GM12864 (cell line): ENCODE data around the gene ZNF677.
"Not testable (repeated sequence)": the region's sequence is repeated elsewhere in the genome, so short reads cannot be mapped to it uniquely, and the experiment has no call there.

Experiments
- DNase-seq: peaks from one replicate; pipeline ENCODE4 v3.0.0-alpha.2; 2011; ENCODE audit warnings: low read depth
- H3K4me3 ChIP-seq: 2 replicates; pipeline ENCODE4 v1.5.1; 2011; ENCODE audit warnings: mild to moderate bottlenecking, low read depth, low read length, control low read depth
- TF ChIP-seq, protein P1 (sequence below): IDR thresholded peaks from 2 replicates; pipeline ENCODE4 v1.5.1; 2011; ENCODE audit warnings: low read depth, mild to moderate bottlenecking, moderate library complexity, low read length, control low read depth, inconsistent platforms; ENCODE audit errors: missing control alignments

The ZNF677 gene

DNA sequence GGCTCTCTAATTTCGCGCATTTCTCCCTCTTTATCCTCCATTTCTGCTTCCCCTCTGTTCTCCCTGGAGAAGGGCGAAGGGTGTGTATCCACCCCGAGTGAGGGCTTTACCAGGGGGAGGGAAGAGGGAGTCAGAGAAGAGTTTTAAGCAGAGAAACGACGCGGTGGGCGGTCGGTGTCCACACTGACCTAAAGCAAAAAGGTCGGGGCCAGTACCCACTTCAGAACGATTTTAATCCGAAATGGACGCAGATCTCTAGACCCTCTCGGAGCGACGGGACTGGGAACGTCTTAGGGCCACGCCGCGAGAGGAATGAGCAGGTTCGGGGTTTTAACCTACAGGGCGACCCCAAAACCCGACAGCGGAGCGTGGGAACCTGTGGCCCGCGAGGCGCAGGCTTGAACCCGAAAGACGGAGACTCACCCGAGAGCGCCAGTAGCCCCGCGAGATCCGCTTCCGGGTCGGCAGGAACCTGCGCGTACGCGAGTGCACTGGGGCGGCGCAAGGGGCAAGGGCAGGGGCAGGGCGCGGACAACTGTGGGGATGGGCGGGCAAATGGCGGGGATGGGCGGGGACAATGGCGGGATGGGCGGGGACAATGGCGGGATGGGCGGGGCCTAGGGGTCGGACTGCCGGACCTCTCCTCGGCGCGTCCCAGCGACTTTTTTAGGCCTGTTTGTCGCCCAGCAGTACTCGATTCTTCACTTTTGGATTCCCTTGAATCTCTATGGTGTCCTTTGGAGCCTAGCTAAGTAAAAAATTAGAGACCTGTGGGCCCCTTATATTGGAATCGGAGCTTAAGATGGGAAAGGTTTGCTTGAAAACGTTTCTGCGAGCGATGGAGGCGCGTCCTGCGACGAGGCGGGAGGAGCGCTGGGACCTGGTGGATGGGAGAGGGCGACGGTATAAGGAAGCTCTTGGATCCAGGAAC is at the start of gene ZNF677:
TSS of gene ZNF677 (minus strand) at position 463 of the 931 bp plus-strand sequence. CDS start 3,323 bp downstream, outside the sequence.
- DNase-seq: no peak
- no peak within 1 kb of the TSS for H3K4me3 ChIP-seq

DNA sequence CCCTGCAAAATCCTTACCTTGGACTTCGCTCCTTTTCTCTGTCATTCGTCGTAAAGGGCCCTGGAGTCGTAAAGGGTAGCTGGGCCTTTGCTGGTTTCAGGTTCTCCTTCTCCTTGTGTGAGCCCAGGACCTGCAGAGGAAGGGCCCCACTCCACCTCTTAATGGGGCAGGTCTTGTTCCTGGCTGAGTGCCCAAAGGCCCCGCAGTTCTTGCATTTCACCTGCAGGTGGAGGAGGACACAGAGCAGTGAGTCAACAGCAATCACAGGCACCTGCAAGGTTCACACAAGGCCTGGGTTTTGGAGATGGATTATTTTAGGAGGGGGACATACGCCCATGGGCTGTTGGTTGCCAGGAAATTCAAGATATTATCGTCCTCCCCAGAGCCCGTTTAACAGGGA is 46.7 kb upstream of the ZNF677 start:
- DNase-seq, H3K4me3 ChIP-seq: not testable (repeated sequence)

More for the DNA sequence above, at the start of gene ZNF677:
- TF ChIP-seq, protein P1, sequence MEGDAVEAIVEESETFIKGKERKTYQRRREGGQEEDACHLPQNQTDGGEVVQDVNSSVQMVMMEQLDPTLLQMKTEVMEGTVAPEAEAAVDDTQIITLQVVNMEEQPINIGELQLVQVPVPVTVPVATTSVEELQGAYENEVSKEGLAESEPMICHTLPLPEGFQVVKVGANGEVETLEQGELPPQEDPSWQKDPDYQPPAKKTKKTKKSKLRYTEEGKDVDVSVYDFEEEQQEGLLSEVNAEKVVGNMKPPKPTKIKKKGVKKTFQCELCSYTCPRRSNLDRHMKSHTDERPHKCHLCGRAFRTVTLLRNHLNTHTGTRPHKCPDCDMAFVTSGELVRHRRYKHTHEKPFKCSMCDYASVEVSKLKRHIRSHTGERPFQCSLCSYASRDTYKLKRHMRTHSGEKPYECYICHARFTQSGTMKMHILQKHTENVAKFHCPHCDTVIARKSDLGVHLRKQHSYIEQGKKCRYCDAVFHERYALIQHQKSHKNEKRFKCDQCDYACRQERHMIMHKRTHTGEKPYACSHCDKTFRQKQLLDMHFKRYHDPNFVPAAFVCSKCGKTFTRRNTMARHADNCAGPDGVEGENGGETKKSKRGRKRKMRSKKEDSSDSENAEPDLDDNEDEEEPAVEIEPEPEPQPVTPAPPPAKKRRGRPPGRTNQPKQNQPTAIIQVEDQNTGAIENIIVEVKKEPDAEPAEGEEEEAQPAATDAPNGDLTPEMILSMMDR: no peak

DNA sequence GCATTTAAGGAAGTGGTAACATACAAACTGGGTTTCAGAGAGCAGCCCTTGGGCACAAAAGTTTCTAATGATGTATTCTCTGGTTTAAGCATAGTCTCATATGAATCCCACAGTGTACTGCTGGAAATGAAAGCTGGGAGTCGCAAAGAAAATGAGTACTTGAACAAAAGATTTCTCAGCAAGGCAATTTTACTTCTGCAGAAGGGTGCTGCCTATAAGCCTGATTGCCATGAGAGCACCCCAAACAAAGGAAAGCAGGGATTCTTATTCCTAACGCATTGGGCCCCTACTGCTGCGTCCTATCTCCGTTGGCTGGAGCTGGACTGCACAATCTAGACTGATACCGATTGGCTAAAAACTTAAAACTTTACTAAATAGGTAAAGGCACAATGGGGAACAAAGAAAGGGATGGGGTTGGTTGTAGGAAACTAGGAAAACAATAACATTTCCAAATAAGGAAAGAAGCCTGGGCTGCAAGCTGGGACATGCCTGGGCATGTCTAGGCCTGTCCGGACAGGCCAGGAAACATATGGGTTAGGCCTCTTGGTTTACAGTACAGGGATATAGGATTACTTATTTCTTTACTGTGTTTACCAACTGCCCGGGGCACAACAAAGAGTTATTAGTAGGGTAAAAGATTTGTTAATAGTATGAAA is 40.2 kb upstream of the ZNF677 start:
- DNase-seq: no peak
- TF ChIP-seq, protein P1: no peak
- H3K4me3 ChIP-seq: no peak overlapping the region

DNA sequence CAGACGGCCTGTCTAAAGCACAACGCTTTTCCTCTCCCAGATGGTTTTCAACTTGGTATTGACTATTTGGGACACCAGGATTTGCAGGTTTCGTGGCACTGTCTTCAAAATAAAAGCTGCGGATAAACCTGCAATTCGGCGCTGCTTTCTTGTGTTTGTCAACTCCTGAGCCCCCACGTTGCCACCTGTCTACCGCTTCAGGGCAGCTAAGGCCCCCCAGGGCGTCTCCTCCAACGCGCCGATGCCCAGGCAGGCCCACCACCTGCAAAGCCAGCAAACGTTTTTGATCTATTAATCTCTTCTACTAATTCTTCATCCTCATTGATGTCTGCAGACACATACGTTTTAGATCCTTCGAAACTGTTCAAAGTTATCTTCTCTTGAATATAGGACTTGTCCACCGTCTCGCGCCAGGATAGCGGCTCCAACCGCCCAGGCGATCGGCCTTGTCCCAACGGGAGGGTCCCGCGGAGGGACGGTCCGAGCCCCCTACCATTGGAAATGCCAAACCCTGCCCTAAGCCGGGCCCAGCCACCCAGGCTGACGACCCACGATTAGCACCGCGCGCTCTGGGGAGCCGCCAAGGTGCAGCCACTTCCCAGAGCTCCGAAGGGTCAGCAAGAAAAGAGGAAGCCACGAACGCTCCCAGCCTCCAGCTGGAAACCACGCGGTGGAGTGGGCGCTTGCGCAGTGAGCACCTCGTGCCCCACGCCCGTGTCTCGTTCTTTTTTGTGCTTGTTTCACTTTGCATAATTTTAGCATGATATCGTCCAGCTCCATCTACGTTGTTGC is 36.3 kb upstream of the ZNF677 start:
- no peak for DNase-seq
- TF ChIP-seq, protein P1: no peak
- H3K4me3 ChIP-seq: no peak overlapping the region

DNA sequence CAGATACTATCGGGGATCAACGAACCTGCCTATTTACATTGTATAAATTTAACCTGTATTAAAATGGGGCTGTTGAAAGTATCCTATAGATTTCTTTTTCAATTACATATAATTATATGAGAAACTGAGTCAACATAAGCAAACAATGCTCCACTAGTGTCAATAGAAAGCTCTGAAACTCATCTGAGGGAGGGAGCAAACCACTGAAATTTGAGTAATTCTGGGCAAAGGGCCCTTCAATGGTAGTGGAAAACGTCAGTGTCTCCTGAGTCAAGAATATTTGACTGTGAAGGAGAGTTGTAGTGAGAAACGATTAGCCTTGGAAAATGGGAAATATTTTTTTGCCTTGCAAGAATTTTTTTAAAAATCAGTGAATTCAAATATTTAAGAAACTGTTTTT is 30.4 kb upstream of the ZNF677 start:
- TF ChIP-seq, protein P1: no peak
- no peak for DNase-seq
- no peak overlapping the region for H3K4me3 ChIP-seq

DNA sequence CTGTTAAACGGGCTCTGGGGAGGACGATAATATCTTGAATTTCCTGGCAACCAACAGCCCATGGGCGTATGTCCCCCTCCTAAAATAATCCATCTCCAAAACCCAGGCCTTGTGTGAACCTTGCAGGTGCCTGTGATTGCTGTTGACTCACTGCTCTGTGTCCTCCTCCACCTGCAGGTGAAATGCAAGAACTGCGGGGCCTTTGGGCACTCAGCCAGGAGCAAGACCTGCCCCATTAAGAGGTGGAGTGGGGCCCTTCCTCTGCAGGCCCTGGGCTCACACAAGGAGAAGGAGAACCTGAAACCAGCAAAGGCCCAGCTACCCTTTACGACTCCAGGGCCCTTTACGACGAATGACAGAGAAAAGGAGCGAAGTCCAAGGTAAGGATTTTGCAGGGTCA is 27.3 kb upstream of the ZNF677 start:
- DNase-seq, H3K4me3 ChIP-seq: not testable (repeated sequence)

DNA sequence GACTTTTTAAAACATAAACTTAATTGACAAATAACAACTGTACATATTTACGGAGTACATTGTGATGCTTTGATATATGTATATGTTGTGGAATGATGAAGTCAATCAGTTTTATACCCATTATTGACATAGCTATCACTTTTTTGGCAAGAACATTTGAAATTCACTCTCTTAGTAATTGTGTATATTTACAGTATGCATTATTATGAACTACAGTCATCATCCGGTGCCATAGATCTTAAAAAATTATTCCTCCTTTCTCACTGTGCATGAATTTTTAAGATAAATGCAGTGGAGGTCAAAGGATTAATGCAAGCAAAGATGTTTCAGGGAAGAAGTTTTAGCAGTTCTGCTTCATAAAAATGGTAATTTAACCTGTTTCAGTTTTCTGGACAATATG is 20.8 kb upstream of the ZNF677 start:
- TF ChIP-seq, protein P1: no peak
- DNase-seq: no peak
- no peak overlapping the region for H3K4me3 ChIP-seq
